GM23338 (cell line): ENCODE data around the gene EVI5. TPM values are rescaled to one million over a fixed set of nuclear protein-coding genes. Genes with fewer than 3 reads are reported as not detected.

Experiments
- ATAC-seq: fragments of 200-7000 bp; cut with Tn5 transposase; 3 replicates; pipeline ENCODE4 v1.9.1; 2020
- DNase-seq: peaks from one replicate; pipeline ENCODE4 v3.0.0-alpha.2; 2015; ENCODE audit warnings: low spot score
- H2AFZ ChIP-seq: fragments of 200-600 bp; sonication (generic); 2 replicates; pipeline ENCODE4 v1.8.0; 2016; ENCODE audit warnings: antibody characterized with exemption, mild to moderate bottlenecking, moderate library complexity
- H3F3A ChIP-seq: fragments of 200-600 bp; sonication (generic); replicated peaks from 2 replicates; pipeline ENCODE4 v1.8.0; 2017; ENCODE audit warnings: antibody characterized with exemption, mixed run types, low read depth
- H3K27ac ChIP-seq: fragments of 200-600 bp; sonication (generic); 2 replicates; pipeline ENCODE4 v1.6.1; 2016; ENCODE audit warnings: low read depth
- H3K27me3 ChIP-seq: fragments of 200-600 bp; sonication (generic); 2 replicates; pipeline ENCODE4 v1.8.0; 2016; ENCODE audit warnings: mild to moderate bottlenecking, mixed run types, moderate library complexity; ENCODE audit not compliant: insufficient read depth
- H3K36me3 ChIP-seq: fragments of 200-600 bp; sonication (generic); 2 replicates; pipeline ENCODE4 v1.8.0; 2016; ENCODE audit warnings: mild to moderate bottlenecking; ENCODE audit not compliant: insufficient read depth
- H3K4me1 ChIP-seq: fragments of 200-600 bp; sonication (generic); 2 replicates; pipeline ENCODE4 v1.8.0; 2016; ENCODE audit warnings: mild to moderate bottlenecking, moderate library complexity; ENCODE audit not compliant: insufficient read depth
- H3K4me2 ChIP-seq: fragments of 200-600 bp; sonication (generic); 2 replicates; pipeline ENCODE4 v1.7.1; 2017; ENCODE audit warnings: mixed run types
- H3K4me3 ChIP-seq: fragments of 200-600 bp; sonication (generic); 2 replicates; pipeline ENCODE4 v1.6.1; 2016; ENCODE audit warnings: mixed run types
- H3K79me2 ChIP-seq: fragments of 200-600 bp; sonication (generic); replicated peaks from 2 replicates; pipeline ENCODE4 v1.8.0; 2017; ENCODE audit warnings: mild to moderate bottlenecking; ENCODE audit not compliant: insufficient read depth
- H3K9me2 ChIP-seq: fragments of 200-600 bp; sonication (generic); 2 replicates; pipeline ENCODE4 v1.8.0; 2017; ENCODE audit not compliant: insufficient read depth
- H4K20me1 ChIP-seq: fragments of 200-600 bp; sonication (generic); replicated peaks from 2 replicates; pipeline ENCODE4 v1.8.0; 2017; ENCODE audit warnings: mild to moderate bottlenecking; ENCODE audit not compliant: insufficient read depth
- H3K27ac Mint-ChIP-seq: 2 replicates; pipeline ENCODE4 v1.8.0; 2020; ENCODE audit warnings: inconsistent platforms, mild to moderate bottlenecking, moderate library complexity, mixed read lengths
- H3K27me3 Mint-ChIP-seq: 3 replicates; pipeline ENCODE4 v1.8.0; 2022; ENCODE audit warnings: low read depth, mild to moderate bottlenecking, moderate library complexity, mixed read lengths, inconsistent platforms; ENCODE audit not compliant: insufficient read depth, poor library complexity
- H3K36me3 Mint-ChIP-seq: 3 replicates; pipeline ENCODE4 v1.8.0; 2021; ENCODE audit warnings: low read depth, mild to moderate bottlenecking, inconsistent platforms, moderate library complexity, mixed read lengths
- H3K4me1 Mint-ChIP-seq: 3 replicates; pipeline ENCODE4 v1.8.0; 2020; ENCODE audit warnings: mild to moderate bottlenecking, inconsistent platforms, mixed read lengths
- H3K4me3 Mint-ChIP-seq: 3 replicates; pipeline ENCODE4 v1.8.0; 2021; ENCODE audit warnings: moderate library complexity, mild to moderate bottlenecking, inconsistent platforms, mixed read lengths
- H3K9me3 Mint-ChIP-seq: 3 replicates; pipeline ENCODE4 v1.8.0; 2020; ENCODE audit warnings: moderate library complexity, mild to moderate bottlenecking, inconsistent platforms, mixed read lengths
- EZH2 ChIP-seq: fragments of 200-600 bp; sonication (generic); IDR thresholded peaks from one replicate; pipeline ENCODE4 v1.8.0; 2017; ENCODE audit warnings: antibody characterized with exemption, mild to moderate bottlenecking, low read depth; ENCODE audit not compliant: unreplicated experiment
- EZH2phosphoT487 ChIP-seq: fragments of 200-600 bp; sonication (generic); IDR thresholded peaks from one replicate; pipeline ENCODE4 v1.8.1; 2018; ENCODE audit warnings: antibody characterized with exemption; ENCODE audit not compliant: unreplicated experiment
- STAT1 ChIP-seq: IDR thresholded peaks from one replicate; pipeline ENCODE4 v1.6.1; 2016; ENCODE audit warnings: antibody characterized with exemption; ENCODE audit not compliant: unreplicated experiment
- ZNF114 ChIP-seq: fragments of 250-450 bp; sonication (Bioruptor Pico); IDR thresholded peaks from 2 replicates; pipeline ENCODE4 v1.5.0; 2020; ENCODE audit warnings: mild to moderate bottlenecking, moderate library complexity
- ZNF462 ChIP-seq: fragments of 250-450 bp; sonication (Bioruptor Pico); IDR thresholded peaks from 2 replicates; pipeline ENCODE4 v1.5.0; 2020; ENCODE audit warnings: mild to moderate bottlenecking, moderate library complexity
- polyA plus RNA-seq: library from polyadenylated mRNA; unstranded; fragments of >200 nt; fragmentation: Nextera tagmentation; extraction: Ambion mirVana; gene quantifications from 2 replicates; pipeline ENCODE4 v1.2.1, GENCODE V29; 2016
- total RNA-seq: library from RNA; depleted of rRNA; stranded (reverse); fragments of >200 nt; shearing (Covaris generic); gene quantifications from 2 replicates; pipeline ENCODE4 v1.2.3, GENCODE V29; 2014
- TF ChIP-seq, protein P1 (sequence below): IDR thresholded peaks from 2 replicates; pipeline ENCODE4 v1.6.1; 2016; ENCODE audit warnings: antibody characterized with exemption
- TF ChIP-seq, protein P2 (sequence below), 2 experiments: fragments of 200-600 bp in 1 of 2; sonication (generic) in 1 of 2; conservative IDR thresholded peaks; 2 replicates each; pipeline versions ENCODE4 v1.5.1 to v1.6.1; 2016 to 2017; ENCODE audit warnings: antibody characterized with exemption in 2 of 2, low read depth in 2 of 2, mild to moderate bottlenecking in 2 of 2, moderate library complexity in 1 of 2

The EVI5 gene
- total and polyA plus RNA-seq, 2 experiments from 2014 or later = 15.6 to 24.8 TPM

DNA sequence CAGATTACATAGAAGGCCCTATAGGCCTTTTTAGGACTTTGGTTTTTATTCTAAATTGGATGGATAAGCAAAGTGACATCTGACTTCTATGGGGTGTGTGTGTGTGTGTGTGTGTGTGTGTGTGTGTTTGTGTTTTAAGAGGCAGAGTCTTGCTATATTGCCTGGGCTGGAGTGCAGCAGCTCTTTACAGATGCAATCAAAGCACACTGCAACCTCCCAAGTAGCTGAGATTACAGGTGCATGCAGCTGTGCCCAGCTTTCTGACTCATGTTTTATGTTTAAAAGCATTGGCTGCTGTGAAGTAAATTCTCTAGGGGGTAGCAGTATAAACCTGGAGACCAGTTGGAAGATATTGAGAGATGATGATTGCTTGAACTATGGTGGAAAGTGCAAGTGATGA, 12.4 kb upstream of the EVI5 start:
- H3K79me2 ChIP-seq = no peaks in the 10 kb centered on the region
- no peak overlapping the region for H3K27ac Mint-ChIP-seq
- peaks cover 4% of the 10 kb centered on the region; the same call in 1 of the 2 replicates for H3K4me1 ChIP-seq
- peaks cover 7% of the 10 kb centered on the region for H3K4me1 Mint-ChIP-seq
- H3K27me3 ChIP-seq = no peaks in the 10 kb centered on the region
- no peaks in the 10 kb centered on the region for H3K36me3 Mint-ChIP-seq
- H3K27me3 Mint-ChIP-seq = no peaks in the 10 kb centered on the region
- no peak for DNase-seq
- no peak overlapping the region for H3K27ac ChIP-seq
- no peak overlapping the region for H3K4me3 Mint-ChIP-seq
- H3K4me2 ChIP-seq = no peak overlapping the region
- H3K4me3 ChIP-seq = no peak overlapping the region
- H3K36me3 ChIP-seq = no peaks in the 10 kb centered on the region
- peak overlapping the region; percentile 80 for H2AFZ ChIP-seq
- TF ChIP-seq EZH2phosphoT487 (no peak), STAT1 (no peak), EZH2 (no peak), ZNF462 (CRISPR knock-in tag) (no peak)
- TF ChIP-seq, protein P1, sequence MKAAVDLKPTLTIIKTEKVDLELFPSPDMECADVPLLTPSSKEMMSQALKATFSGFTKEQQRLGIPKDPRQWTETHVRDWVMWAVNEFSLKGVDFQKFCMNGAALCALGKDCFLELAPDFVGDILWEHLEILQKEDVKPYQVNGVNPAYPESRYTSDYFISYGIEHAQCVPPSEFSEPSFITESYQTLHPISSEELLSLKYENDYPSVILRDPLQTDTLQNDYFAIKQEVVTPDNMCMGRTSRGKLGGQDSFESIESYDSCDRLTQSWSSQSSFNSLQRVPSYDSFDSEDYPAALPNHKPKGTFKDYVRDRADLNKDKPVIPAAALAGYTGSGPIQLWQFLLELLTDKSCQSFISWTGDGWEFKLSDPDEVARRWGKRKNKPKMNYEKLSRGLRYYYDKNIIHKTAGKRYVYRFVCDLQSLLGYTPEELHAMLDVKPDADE = no peak
- ATAC-seq = no peak
- no peaks in the 10 kb centered on the region for H4K20me1 ChIP-seq
- H3K9me3 Mint-ChIP-seq = no peaks in the 10 kb centered on the region
- H3K9me2 ChIP-seq = no peaks in the 10 kb centered on the region
- no peaks in the 10 kb centered on the region for H3F3A ChIP-seq

DNA sequence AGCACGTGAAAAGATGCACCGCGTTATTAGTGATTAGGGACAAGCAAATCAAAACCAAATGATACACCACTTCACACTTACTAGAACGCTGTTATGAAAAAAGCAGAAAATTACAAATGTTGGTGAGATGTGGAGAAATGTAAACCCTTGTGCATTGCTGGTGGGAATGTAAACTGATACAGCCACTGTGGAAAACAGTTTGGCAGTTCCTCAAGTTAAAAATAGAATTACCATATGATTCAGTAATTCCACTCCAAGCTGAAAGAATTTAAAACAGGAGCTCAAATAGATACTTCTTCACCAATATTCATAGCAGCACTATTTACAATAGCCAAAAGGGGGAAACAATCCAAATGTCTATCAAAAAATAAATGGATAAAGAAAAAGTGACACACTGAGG, 10.3 kb upstream of the EVI5 start:
- H3K9me3 Mint-ChIP-seq = no peaks in the 10 kb centered on the region
- no peak for DNase-seq
- Histone ChIP-seq H3K27me3 (no peaks in the 10 kb centered on the region), H3K36me3 (no peaks in the 10 kb centered on the region), H3K4me2 (no peak overlapping the region), H3K4me1 (peaks cover 4% of the 10 kb centered on the region; the same call in 1 of the 2 replicates), H2AFZ (no peak overlapping the region), H3K79me2 (no peaks in the 10 kb centered on the region), H3K9me2 (no peaks in the 10 kb centered on the region), H4K20me1 (no peaks in the 10 kb centered on the region), H3K27ac (no peak overlapping the region), H3K4me3 (no peak overlapping the region), H3F3A (no peaks in the 10 kb centered on the region)
- no peaks in the 10 kb centered on the region for H3K36me3 Mint-ChIP-seq
- no peak overlapping the region for H3K27ac Mint-ChIP-seq
- H3K4me1 Mint-ChIP-seq = peaks cover 17% of the 10 kb centered on the region
- no peak overlapping the region for H3K4me3 Mint-ChIP-seq
- ATAC-seq = no peak
- no peaks in the 10 kb centered on the region for H3K27me3 Mint-ChIP-seq
- TF ChIP-seq, protein P1 = no peak
- no peak for TF ChIP-seq ZNF114
- TF ChIP-seq, protein P2, sequence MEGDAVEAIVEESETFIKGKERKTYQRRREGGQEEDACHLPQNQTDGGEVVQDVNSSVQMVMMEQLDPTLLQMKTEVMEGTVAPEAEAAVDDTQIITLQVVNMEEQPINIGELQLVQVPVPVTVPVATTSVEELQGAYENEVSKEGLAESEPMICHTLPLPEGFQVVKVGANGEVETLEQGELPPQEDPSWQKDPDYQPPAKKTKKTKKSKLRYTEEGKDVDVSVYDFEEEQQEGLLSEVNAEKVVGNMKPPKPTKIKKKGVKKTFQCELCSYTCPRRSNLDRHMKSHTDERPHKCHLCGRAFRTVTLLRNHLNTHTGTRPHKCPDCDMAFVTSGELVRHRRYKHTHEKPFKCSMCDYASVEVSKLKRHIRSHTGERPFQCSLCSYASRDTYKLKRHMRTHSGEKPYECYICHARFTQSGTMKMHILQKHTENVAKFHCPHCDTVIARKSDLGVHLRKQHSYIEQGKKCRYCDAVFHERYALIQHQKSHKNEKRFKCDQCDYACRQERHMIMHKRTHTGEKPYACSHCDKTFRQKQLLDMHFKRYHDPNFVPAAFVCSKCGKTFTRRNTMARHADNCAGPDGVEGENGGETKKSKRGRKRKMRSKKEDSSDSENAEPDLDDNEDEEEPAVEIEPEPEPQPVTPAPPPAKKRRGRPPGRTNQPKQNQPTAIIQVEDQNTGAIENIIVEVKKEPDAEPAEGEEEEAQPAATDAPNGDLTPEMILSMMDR (conservative IDR thresholded peaks at IDR 0.05; ENCODE audit: low read depth in 2 of 2) = no peak
- no peak for TF ChIP-seq EZH2
